SU-DHL-6 (cell line): Measurements from ENCODE around the gene CNDP1.

Experiments
- H2AFZ ChIP-seq: fragments of 200-600 bp; sonication (generic); 2 replicates; pipeline ENCODE4 v1.6.1; 2014; ENCODE audit warnings: low read depth, mild to moderate bottlenecking, moderate library complexity, mixed read lengths, antibody characterized with exemption, low read length; ENCODE audit not compliant: severe bottlenecking
- H3F3A ChIP-seq: fragments of 200-600 bp; shearing (Covaris generic); 2 replicates; pipeline ENCODE4 v1.6.0; 2016; ENCODE audit warnings: antibody characterized with exemption, mild to moderate bottlenecking; ENCODE audit not compliant: insufficient read depth
- H3K27ac ChIP-seq: fragments of 200-600 bp; sonication (generic); 2 replicates; pipeline ENCODE4 v1.5.1; 2016; ENCODE audit warnings: low read depth, mild to moderate bottlenecking, low read length, moderate library complexity, mixed read lengths
- H3K27me3 ChIP-seq: fragments of 200-600 bp; sonication (generic), shearing (Covaris generic); 2 replicates; pipeline ENCODE4 v1.6.0; 2014; ENCODE audit warnings: mild to moderate bottlenecking, low read length
- H3K36me3 ChIP-seq: fragments of 200-600 bp; sonication (generic); 2 replicates; pipeline ENCODE4 v1.6.1; 2014; ENCODE audit warnings: mild to moderate bottlenecking, low read length, mixed read lengths
- H3K4me2 ChIP-seq: fragments of 300-600, 200-600 bp; shearing (Covaris generic), sonication (generic); 2 replicates; pipeline ENCODE4 v1.6.0; 2014; ENCODE audit warnings: low read length, low read depth, mild to moderate bottlenecking; ENCODE audit not compliant: poor library complexity, severe bottlenecking
- H3K4me3 ChIP-seq: fragments of 200-600 bp; sonication (generic); 2 replicates; pipeline ENCODE4 v1.5.1; 2014; ENCODE audit warnings: antibody characterized with exemption, low read length, mild to moderate bottlenecking, mixed read lengths; ENCODE audit not compliant: insufficient read depth, poor library complexity, severe bottlenecking
- H3K79me2 ChIP-seq: fragments of 200-600 bp; sonication (generic); 2 replicates; pipeline ENCODE4 v1.6.1; 2014; ENCODE audit warnings: mild to moderate bottlenecking, low read length, moderate library complexity; ENCODE audit not compliant: insufficient read depth
- H3K9ac ChIP-seq: fragments of 200-600 bp; sonication (generic); 2 replicates; pipeline ENCODE4 v1.7.0; 2014; ENCODE audit warnings: mild to moderate bottlenecking, low read length
- H3K9me2 ChIP-seq: fragments of 200-600 bp; sonication (generic); replicated peaks from 2 replicates; pipeline ENCODE4 v1.6.1; 2014; ENCODE audit warnings: low read length; ENCODE audit not compliant: insufficient read depth
- H3K9me3 ChIP-seq: fragments of 200-600 bp; sonication (generic); 2 replicates; pipeline ENCODE4 v1.6.1; 2014; ENCODE audit warnings: low read length, mixed read lengths; ENCODE audit not compliant: insufficient read depth
- H4K20me1 ChIP-seq: fragments of 200-600 bp; sonication (generic); 2 replicates; pipeline ENCODE4 v1.6.1; 2014; ENCODE audit warnings: low read depth, mild to moderate bottlenecking, antibody characterized with exemption, low read length, moderate library complexity, mixed read lengths
- CTCF ChIP-seq: fragments of 200-600 bp; sonication (generic); IDR thresholded peaks from one replicate; pipeline ENCODE4 v1.5.1; 2017; ENCODE audit warnings: antibody characterized with exemption, mild to moderate bottlenecking, low read length, moderate library complexity; ENCODE audit not compliant: insufficient read depth, poor library complexity, severe bottlenecking
- EZH2phosphoT487 ChIP-seq: fragments of 200-600 bp; sonication (generic), shearing (Covaris generic); conservative IDR thresholded peaks from 2 replicates; pipeline ENCODE4 v1.6.1; 2018; ENCODE audit warnings: mild to moderate bottlenecking, antibody characterized with exemption, low read length, moderate library complexity, mixed read lengths

CNDP1 gene

GRCh38 chr18:74546751-74547530 is 12.6 kb downstream of the CNDP1 start:
- Histone ChIP-seq H3K79me2 (no peaks in the 10 kb centered on the region), H2AFZ (no peak overlapping the region), H3K9me2 (no peaks in the 10 kb centered on the region), H3K36me3 (no peaks in the 10 kb centered on the region), H3K27ac (no peak overlapping the region), H3K9me3 (peaks cover 14% of the 10 kb centered on the region; the same call in 1 of the 2 replicates), H3K4me2 (no peak overlapping the region), H3K27me3 (no peaks in the 10 kb centered on the region), H4K20me1 (no peaks in the 10 kb centered on the region), H3K4me3 (no peak overlapping the region), H3F3A (no peaks in the 10 kb centered on the region), H3K9ac (no peak overlapping the region)
- TF ChIP-seq EZH2phosphoT487 (no peak), CTCF (no peak)

- no peak overlapping the region for H3K27ac ChIP-seq
- H3K4me3 ChIP-seq = no peak overlapping the region
- no peak overlapping the region for H2AFZ ChIP-seq
- H3F3A ChIP-seq = no peaks in the 10 kb centered on the region
- no peaks in the 10 kb centered on the region for H3K9me2 ChIP-seq
- TF ChIP-seq EZH2phosphoT487 (no peak), CTCF (no peak)
- H3K9me3 ChIP-seq = peaks cover 14% of the 10 kb centered on the region; the same call in 1 of the 2 replicates
- H3K4me2 ChIP-seq = no peak overlapping the region
- no peaks in the 10 kb centered on the region for H3K27me3 ChIP-seq
- no peaks in the 10 kb centered on the region for H4K20me1 ChIP-seq
- no peak overlapping the region for H3K9ac ChIP-seq
- H3K79me2 ChIP-seq = no peaks in the 10 kb centered on the region
- no peaks in the 10 kb centered on the region for H3K36me3 ChIP-seq
Measured at GRCh38 chr18:74547860-74548259, 13.6 kb downstream of the CNDP1 start.

GRCh38 chr18:74549591-74550104 is 15.3 kb downstream of the CNDP1 start:
- Histone ChIP-seq H3F3A (no peaks in the 10 kb centered on the region), H3K4me2 (no peak overlapping the region), H3K79me2 (no peaks in the 10 kb centered on the region), H3K9me3 (peaks cover 14% of the 10 kb centered on the region; the same call in 1 of the 2 replicates), H3K27ac (no peak overlapping the region), H3K9me2 (no peaks in the 10 kb centered on the region), H3K4me3 (no peak overlapping the region), H2AFZ (no peak overlapping the region), H3K9ac (no peak overlapping the region), H4K20me1 (no peaks in the 10 kb centered on the region), H3K27me3 (no peaks in the 10 kb centered on the region), H3K36me3 (no peaks in the 10 kb centered on the region)
- TF ChIP-seq CTCF (no peak), EZH2phosphoT487 (no peak)
